Measurements from ENCODE around the gene PGP.

Gene PGP

GRCh38 chr16:2186505-2186904 lies 28.1 kb downstream of the PGP start:
- H3K4me3 ChIP-seq, result no peak overlapping the region
- no peaks in the 10 kb centered on the region for H3K9me3 ChIP-seq (ENCODE audit: low read depth, low read length)
- no peak overlapping the region for H3K9ac ChIP-seq (ENCODE audit: insufficient read length)
- H3K36me3 ChIP-seq (ENCODE audit: insufficient read depth, low read length), result no peaks in the 10 kb centered on the region
- H3K27ac ChIP-seq, result no peak overlapping the region
- TF ChIP-seq POLR2AphosphoS5 (IDR thresholded peaks at IDR 0.05; ENCODE audit: borderline replicate concordance, low read depth, low read length), result no peak
- TF ChIP-seq FOXP2 (optimal IDR thresholded peaks at IDR 0.05; ENCODE audit: control extremely low read depth, extremely low read length, insufficient read depth), result no peak
- no peak for TF ChIP-seq EZH2 (IDR thresholded peaks at IDR 0.05)
- no peak for DNase-seq (ENCODE audit: low read depth, low spot score)

DNA sequence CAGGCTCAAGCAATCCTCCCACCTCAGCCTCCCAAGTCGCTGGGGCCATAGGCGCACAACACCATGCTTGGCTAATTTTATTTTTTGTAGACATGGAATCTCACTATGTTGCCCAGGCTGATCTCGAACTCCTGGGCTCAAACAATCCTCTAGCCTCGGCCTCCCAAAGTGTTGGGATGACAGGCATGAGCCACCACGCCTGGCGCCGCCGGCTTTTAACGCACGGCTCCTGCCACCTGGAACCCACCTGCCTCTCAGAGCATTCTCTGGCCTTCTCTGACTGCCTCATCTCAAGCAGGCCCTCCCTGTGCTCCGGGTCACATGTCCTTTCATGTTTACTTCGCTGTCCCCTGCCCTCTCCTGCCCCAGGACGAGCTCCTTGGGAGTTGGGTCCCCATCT lies 28.6 kb downstream of the PGP start:
- H3K4me3 ChIP-seq, result no peak overlapping the region
- TF ChIP-seq FOXP2 (optimal IDR thresholded peaks at IDR 0.05; ENCODE audit: control extremely low read depth, extremely low read length, insufficient read depth) (no peak), POLR2AphosphoS5 (IDR thresholded peaks at IDR 0.05; ENCODE audit: borderline replicate concordance, low read depth, low read length) (no peak)
- no peaks in the 10 kb centered on the region for H3K9me3 ChIP-seq (ENCODE audit: low read depth, low read length)
- no peaks in the 10 kb centered on the region for H3K36me3 ChIP-seq (ENCODE audit: insufficient read depth, low read length)
- DNase-seq (ENCODE audit: low read depth, low spot score), result no peak
- H3K9ac ChIP-seq (ENCODE audit: insufficient read length), result no peak overlapping the region
- H3K27ac ChIP-seq, result no peak overlapping the region

GRCh38 chr16:2184962-2185361 lies 29.7 kb downstream of the PGP start:
- Histone ChIP-seq H3K9me3 (ENCODE audit: low read depth, low read length) (no peaks in the 10 kb centered on the region), H3K27ac (no peak overlapping the region), H3K36me3 (ENCODE audit: insufficient read depth, low read length) (no peaks in the 10 kb centered on the region), H3K4me3 (no peak overlapping the region), H3K9ac (ENCODE audit: insufficient read length) (no peak overlapping the region)
- no peak for DNase-seq (ENCODE audit: low read depth, low spot score)
- TF ChIP-seq EZH2 (IDR thresholded peaks at IDR 0.05) (no peak), POLR2AphosphoS5 (IDR thresholded peaks at IDR 0.05; ENCODE audit: borderline replicate concordance, low read depth, low read length) (no peak), FOXP2 (optimal IDR thresholded peaks at IDR 0.05; ENCODE audit: control extremely low read depth, extremely low read length, insufficient read depth) (no peak)

- no peak for TF ChIP-seq POLR2AphosphoS5 (IDR thresholded peaks at IDR 0.05; ENCODE audit: borderline replicate concordance, low read depth, low read length)
- no peak for TF ChIP-seq EZH2 (IDR thresholded peaks at IDR 0.05)
- TF ChIP-seq FOXP2 (optimal IDR thresholded peaks at IDR 0.05; ENCODE audit: control extremely low read depth, extremely low read length, insufficient read depth), result no peak
- DNase-seq (ENCODE audit: low read depth, low spot score), result no peak
- no peak overlapping the region for H3K27ac ChIP-seq
- H3K36me3 ChIP-seq (ENCODE audit: insufficient read depth, low read length), result no peaks in the 10 kb centered on the region
- H3K4me3 ChIP-seq, result no peak overlapping the region
- no peaks in the 10 kb centered on the region for H3K9me3 ChIP-seq (ENCODE audit: low read depth, low read length)
- no peak overlapping the region for H3K9ac ChIP-seq (ENCODE audit: insufficient read length)
Measured at GRCh38 chr16:2184346-2184745, 30.3 kb downstream of the PGP start.

DNA sequence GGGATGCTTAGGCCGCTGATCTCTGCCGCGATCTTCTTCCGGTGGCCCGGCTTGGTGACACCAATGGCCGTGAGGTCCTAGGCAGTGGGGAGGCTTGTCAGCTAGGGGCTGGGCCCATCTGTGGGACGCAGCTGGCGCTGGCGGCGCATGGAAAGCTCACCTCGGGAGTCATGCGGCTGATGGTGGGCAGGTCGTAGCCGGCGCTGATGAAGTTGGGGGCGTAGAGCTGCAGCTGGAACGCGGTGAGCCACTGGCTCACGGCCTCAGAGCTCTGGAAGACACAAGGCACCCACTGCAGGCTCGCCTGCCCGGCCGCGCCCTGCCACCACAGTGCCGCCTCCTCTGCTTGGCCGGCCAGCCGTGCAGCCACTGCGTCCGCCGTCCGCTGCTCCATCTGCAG lies 31.0 kb downstream of the PGP start:
- Histone ChIP-seq H3K9ac (ENCODE audit: insufficient read length) (no peak overlapping the region), H3K4me3 (no peak overlapping the region), H3K36me3 (ENCODE audit: insufficient read depth, low read length) (no peaks in the 10 kb centered on the region), H3K9me3 (ENCODE audit: low read depth, low read length) (no peaks in the 10 kb centered on the region), H3K27ac (no peak overlapping the region)
- TF ChIP-seq FOXP2 (optimal IDR thresholded peaks at IDR 0.05; ENCODE audit: control extremely low read depth, extremely low read length, insufficient read depth), result no peak
- no peak for TF ChIP-seq EZH2 (IDR thresholded peaks at IDR 0.05)
- TF ChIP-seq POLR2AphosphoS5 (IDR thresholded peaks at IDR 0.05; ENCODE audit: borderline replicate concordance, low read depth, low read length), result no peak
- DNase-seq (ENCODE audit: low read depth, low spot score), result no peak

- Histone ChIP-seq H3K4me3 (no peak overlapping the region), H3K27ac (no peak overlapping the region)
- no peak for TF ChIP-seq FOXP2 (optimal IDR thresholded peaks at IDR 0.05; ENCODE audit: control extremely low read depth, extremely low read length, insufficient read depth)
- TF ChIP-seq POLR2AphosphoS5 (IDR thresholded peaks at IDR 0.05; ENCODE audit: borderline replicate concordance, low read depth, low read length), result no peak
- TF ChIP-seq EZH2 (IDR thresholded peaks at IDR 0.05), result no peak
Measured at GRCh38 chr16:2181952-2182351, 32.7 kb downstream of the PGP start.

DNA sequence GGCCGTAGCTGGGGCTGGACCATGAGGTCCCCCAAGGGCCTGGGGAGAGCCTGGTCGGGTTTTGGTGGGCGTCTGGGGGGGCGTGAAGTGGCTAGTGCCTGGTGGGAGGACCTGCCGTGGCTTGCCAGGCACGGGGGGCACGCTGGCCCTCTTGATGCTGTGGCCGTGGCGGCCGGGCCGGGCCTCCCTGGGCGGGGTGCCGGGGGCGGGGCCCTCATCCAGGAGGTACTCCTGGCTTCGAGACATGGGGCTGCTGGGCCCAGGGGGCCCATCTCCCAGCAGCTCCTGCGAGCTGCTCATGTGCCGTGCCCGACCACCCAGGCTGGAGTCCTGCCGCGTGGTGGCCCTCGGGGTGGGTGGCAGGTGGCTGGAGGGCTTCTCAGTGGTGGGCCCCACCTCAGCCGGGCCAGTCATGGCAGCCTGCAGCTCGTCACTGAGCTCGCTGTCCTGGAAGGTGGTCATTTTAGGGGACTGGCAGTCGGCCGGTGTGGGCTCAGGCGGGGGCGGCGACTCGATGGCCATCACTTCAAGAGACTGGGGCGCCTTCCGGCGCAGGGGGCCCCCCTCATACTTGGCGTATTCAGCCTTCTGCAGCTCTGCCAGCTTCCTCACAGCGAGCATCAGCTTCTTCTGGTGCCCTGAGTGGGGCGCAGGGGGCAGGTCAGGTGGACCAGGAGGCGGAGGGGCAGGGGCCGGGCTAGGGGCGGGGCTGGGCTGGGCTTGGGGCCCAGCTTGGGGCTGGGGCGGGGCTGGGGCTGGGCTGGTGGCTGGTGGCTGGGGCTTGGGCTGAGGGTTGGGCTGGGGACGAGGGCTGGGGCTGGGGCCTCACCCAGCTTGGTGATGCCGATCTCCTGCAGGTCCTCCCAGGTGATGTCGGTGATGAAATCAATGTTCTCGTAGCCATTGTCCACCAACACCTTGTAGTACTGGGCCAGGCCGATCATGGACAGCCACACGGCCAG lies 33.4 kb downstream of the PGP start:
- Histone ChIP-seq H3K36me3 (ENCODE audit: insufficient read depth, low read length) (no peaks in the 10 kb centered on the region; the same call in 1 of the 2 replicates), H3K9ac (ENCODE audit: insufficient read length) (no peak overlapping the region), H3K4me3 (no peak overlapping the region), H3K9me3 (ENCODE audit: low read depth, low read length) (no peaks in the 10 kb centered on the region), H3K27ac (no peak overlapping the region)
- DNase-seq (ENCODE audit: low read depth, low spot score), result no peak
- no peak for TF ChIP-seq FOXP2 (optimal IDR thresholded peaks at IDR 0.05; ENCODE audit: control extremely low read depth, extremely low read length, insufficient read depth)
- TF ChIP-seq POLR2AphosphoS5 (IDR thresholded peaks at IDR 0.05; ENCODE audit: borderline replicate concordance, low read depth, low read length), result no peak
- no peak for TF ChIP-seq EZH2 (IDR thresholded peaks at IDR 0.05)

More at GRCh38 chr16:2181952-2182351, 32.7 kb downstream of the PGP start:
- Histone ChIP-seq H3K9ac (ENCODE audit: insufficient read length) (no peak overlapping the region), H3K9me3 (ENCODE audit: low read depth, low read length) (no peaks in the 10 kb centered on the region), H3K36me3 (ENCODE audit: insufficient read depth, low read length) (no peaks in the 10 kb centered on the region)
- no peak for DNase-seq (ENCODE audit: low read depth, low spot score)

GRCh38 chr16:2180461-2180860 lies 34.2 kb downstream of the PGP start:
- Histone ChIP-seq H3K4me3 (no peak overlapping the region), H3K9ac (ENCODE audit: insufficient read length) (no peak overlapping the region), H3K9me3 (ENCODE audit: low read depth, low read length) (no peaks in the 10 kb centered on the region), H3K27ac (no peak overlapping the region), H3K36me3 (ENCODE audit: insufficient read depth, low read length) (peaks cover 7% of the 10 kb centered on the region; the same call in 1 of the 2 replicates)
- DNase-seq (ENCODE audit: low read depth, low spot score), result no peak
- TF ChIP-seq FOXP2 (optimal IDR thresholded peaks at IDR 0.05; ENCODE audit: control extremely low read depth, extremely low read length, insufficient read depth), result no peak
- no peak for TF ChIP-seq POLR2AphosphoS5 (IDR thresholded peaks at IDR 0.05; ENCODE audit: borderline replicate concordance, low read depth, low read length)
- no peak for TF ChIP-seq EZH2 (IDR thresholded peaks at IDR 0.05)

Data from SK-N-MC (cell line).